ENCODE measurements around the gene LDLRAD4. TPM values are rescaled to one million over a fixed set of nuclear protein-coding genes. Genes with fewer than 3 reads are reported as not detected.

LDLRAD4 gene
- total RNA-seq, 1 donor: under 0.01 TPM

DNA sequence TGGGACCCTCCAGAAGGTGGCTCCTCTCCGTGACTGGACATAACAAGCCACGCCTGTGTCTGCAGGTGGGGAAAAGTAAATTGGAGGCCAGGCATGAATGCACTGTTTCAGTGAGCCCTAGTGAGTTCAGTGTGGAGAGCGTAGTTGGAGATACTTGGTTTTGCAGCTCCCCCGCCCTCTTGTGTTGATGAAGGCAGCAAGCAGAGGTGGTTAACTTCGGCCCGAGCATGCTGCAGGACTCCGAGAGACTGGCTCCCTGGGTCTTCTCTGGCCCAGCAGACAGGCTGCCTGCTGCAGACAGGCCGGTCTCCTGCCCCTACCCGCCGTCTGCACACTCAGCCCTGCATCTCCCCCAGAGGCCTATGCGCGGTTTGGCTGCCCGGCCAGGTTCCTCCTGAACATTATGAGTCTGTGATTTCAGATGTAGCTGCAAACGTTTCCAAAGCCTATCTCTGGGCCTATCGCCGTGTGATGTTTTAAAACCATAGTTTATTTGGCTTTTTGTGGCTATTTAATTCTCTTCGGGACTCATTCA lies 102.4 kb downstream of the LDLRAD4 start:
- H3K36me3 ChIP-seq (ENCODE audit: insufficient read depth, low read length): no peaks in the 10 kb centered on the region
- no peak for DNase-seq (ENCODE audit: insufficient read length, low spot score, missing footprints)
- no peaks in the 10 kb centered on the region for H3K4me1 ChIP-seq (ENCODE audit: insufficient read depth, low read length)
- no peak overlapping the region for H3K4me3 ChIP-seq (ENCODE audit: insufficient read depth, low read length)
- no peaks in the 10 kb centered on the region for H3K27me3 ChIP-seq (ENCODE audit: insufficient read depth, low read length)
- H2AFZ ChIP-seq (ENCODE audit: low read length): no peak overlapping the region
- no peak overlapping the region for H3K27ac ChIP-seq (ENCODE audit: low read depth, low read length)
- no peak overlapping the region for H3K4me2 ChIP-seq (ENCODE audit: insufficient read depth, low read length)
- TF ChIP-seq, protein P1, sequence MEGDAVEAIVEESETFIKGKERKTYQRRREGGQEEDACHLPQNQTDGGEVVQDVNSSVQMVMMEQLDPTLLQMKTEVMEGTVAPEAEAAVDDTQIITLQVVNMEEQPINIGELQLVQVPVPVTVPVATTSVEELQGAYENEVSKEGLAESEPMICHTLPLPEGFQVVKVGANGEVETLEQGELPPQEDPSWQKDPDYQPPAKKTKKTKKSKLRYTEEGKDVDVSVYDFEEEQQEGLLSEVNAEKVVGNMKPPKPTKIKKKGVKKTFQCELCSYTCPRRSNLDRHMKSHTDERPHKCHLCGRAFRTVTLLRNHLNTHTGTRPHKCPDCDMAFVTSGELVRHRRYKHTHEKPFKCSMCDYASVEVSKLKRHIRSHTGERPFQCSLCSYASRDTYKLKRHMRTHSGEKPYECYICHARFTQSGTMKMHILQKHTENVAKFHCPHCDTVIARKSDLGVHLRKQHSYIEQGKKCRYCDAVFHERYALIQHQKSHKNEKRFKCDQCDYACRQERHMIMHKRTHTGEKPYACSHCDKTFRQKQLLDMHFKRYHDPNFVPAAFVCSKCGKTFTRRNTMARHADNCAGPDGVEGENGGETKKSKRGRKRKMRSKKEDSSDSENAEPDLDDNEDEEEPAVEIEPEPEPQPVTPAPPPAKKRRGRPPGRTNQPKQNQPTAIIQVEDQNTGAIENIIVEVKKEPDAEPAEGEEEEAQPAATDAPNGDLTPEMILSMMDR (IDR thresholded peaks at IDR 0.05; ENCODE audit: extremely low read depth, low read depth, low read length): no peak
- H3K79me2 ChIP-seq (ENCODE audit: insufficient read depth, low read length): no peaks in the 10 kb centered on the region
- no peaks in the 10 kb centered on the region for H4K20me1 ChIP-seq (ENCODE audit: insufficient read depth, low read length)
- H3K9me3 ChIP-seq (ENCODE audit: low read depth, low read length): no peaks in the 10 kb centered on the region

DNA sequence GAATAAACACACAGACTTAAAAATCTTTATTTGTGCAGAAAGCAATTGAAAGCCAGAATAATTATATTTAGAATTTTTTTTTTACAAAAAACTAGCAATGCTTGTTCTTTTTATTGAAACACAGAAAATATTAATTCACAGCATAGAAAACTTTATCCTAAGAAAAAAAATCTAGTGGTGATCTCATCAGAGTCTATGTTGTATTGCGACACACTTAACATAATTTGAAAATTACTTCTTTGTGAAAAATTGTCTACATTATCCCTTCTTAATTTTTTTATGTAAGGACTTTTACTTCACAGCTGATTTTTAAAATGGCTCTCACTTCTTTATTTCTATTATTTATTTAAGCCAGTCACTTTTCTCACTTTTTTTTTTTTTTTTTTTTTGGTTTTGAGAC lies 103.4 kb downstream of the LDLRAD4 start:
- Histone ChIP-seq H3K4me1 (ENCODE audit: insufficient read depth, low read length) (no peaks in the 10 kb centered on the region), H3K4me3 (ENCODE audit: insufficient read depth, low read length) (no peak overlapping the region), H3K4me2 (ENCODE audit: insufficient read depth, low read length) (no peak overlapping the region), H3K36me3 (ENCODE audit: insufficient read depth, low read length) (no peaks in the 10 kb centered on the region), H2AFZ (ENCODE audit: low read length) (no peak overlapping the region), H3K79me2 (ENCODE audit: insufficient read depth, low read length) (no peaks in the 10 kb centered on the region), H3K9me3 (ENCODE audit: low read depth, low read length) (no peaks in the 10 kb centered on the region), H4K20me1 (ENCODE audit: insufficient read depth, low read length) (no peaks in the 10 kb centered on the region), H3K27ac (ENCODE audit: low read depth, low read length) (no peak overlapping the region), H3K27me3 (ENCODE audit: insufficient read depth, low read length) (no peaks in the 10 kb centered on the region)
- DNase-seq (ENCODE audit: insufficient read length, low spot score, missing footprints): no peak
- TF ChIP-seq, protein P1 (IDR thresholded peaks at IDR 0.05; ENCODE audit: extremely low read depth, low read depth, low read length): no peak

DNA sequence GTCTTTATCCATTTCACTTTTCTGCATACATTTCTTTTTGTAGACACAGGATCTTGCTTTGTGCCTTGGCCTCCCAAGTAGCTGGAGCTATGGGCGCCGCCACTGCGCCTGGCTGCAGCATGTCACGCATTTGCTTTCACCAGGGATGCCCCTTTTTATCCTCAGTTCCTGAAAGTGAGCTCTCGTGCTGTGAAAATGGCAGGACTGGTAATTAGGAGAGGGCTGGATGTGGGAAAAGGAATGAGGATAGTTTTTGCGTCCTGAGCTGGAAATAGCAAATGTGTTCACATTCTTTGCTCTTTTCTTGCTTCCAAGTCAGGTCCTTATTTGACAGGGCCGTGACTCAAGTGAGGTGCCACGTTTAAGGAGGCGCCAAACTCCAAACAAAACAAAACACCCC lies 104.6 kb downstream of the LDLRAD4 start:
- Histone ChIP-seq H3K9me3 (ENCODE audit: low read depth, low read length) (no peaks in the 10 kb centered on the region), H3K4me2 (ENCODE audit: insufficient read depth, low read length) (no peak overlapping the region), H3K27me3 (ENCODE audit: insufficient read depth, low read length) (no peaks in the 10 kb centered on the region), H3K36me3 (ENCODE audit: insufficient read depth, low read length) (no peaks in the 10 kb centered on the region), H4K20me1 (ENCODE audit: insufficient read depth, low read length) (no peaks in the 10 kb centered on the region), H2AFZ (ENCODE audit: low read length) (no peak overlapping the region), H3K4me1 (ENCODE audit: insufficient read depth, low read length) (no peaks in the 10 kb centered on the region), H3K4me3 (ENCODE audit: insufficient read depth, low read length) (no peak overlapping the region), H3K27ac (ENCODE audit: low read depth, low read length) (no peak overlapping the region), H3K79me2 (ENCODE audit: insufficient read depth, low read length) (no peaks in the 10 kb centered on the region)
- no peak for DNase-seq (ENCODE audit: insufficient read length, low spot score, missing footprints)
- TF ChIP-seq, protein P1 (IDR thresholded peaks at IDR 0.05; ENCODE audit: extremely low read depth, low read depth, low read length): no peak

DNA sequence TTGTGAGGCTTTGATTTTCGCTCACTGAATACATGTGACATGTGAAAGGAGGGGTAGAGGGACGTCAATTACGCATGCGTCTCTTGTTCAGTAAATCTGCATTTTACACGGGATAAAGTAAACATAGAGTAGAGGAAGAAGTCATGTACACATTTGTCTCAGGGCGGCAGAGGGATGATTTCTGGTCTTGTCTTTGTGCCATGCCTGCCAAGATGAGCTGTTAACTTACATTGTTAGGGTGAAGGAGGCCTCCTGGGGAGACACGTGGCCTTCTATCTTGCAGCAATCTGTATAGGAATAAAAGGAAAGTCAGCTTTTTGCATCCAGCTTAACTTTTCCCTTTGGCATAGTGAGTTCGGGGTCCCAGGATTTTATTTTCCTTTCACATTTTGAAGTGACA lies 106.3 kb downstream of the LDLRAD4 start:
- Histone ChIP-seq H3K9me3 (ENCODE audit: low read depth, low read length) (no peaks in the 10 kb centered on the region), H3K4me1 (ENCODE audit: insufficient read depth, low read length) (no peaks in the 10 kb centered on the region), H3K79me2 (ENCODE audit: insufficient read depth, low read length) (no peaks in the 10 kb centered on the region), H3K27ac (ENCODE audit: low read depth, low read length) (no peak overlapping the region), H3K27me3 (ENCODE audit: insufficient read depth, low read length) (no peaks in the 10 kb centered on the region), H3K4me3 (ENCODE audit: insufficient read depth, low read length) (no peak overlapping the region), H2AFZ (ENCODE audit: low read length) (no peak overlapping the region), H3K4me2 (ENCODE audit: insufficient read depth, low read length) (no peak overlapping the region), H3K36me3 (ENCODE audit: insufficient read depth, low read length) (no peaks in the 10 kb centered on the region), H4K20me1 (ENCODE audit: insufficient read depth, low read length) (no peaks in the 10 kb centered on the region)
- no peak for DNase-seq (ENCODE audit: insufficient read length, low spot score, missing footprints)
- TF ChIP-seq, protein P1 (IDR thresholded peaks at IDR 0.05; ENCODE audit: extremely low read depth, low read depth, low read length): no peak
